HG03378 (cell line): Measurements from ENCODE around the gene CCNY.
"Not testable (repeated sequence)": the region's sequence is repeated elsewhere in the genome, so short reads cannot be mapped to it uniquely, and the experiment has no call there.

Source experiments
- ATAC-seq: cut with Tn5 transposase; IDR thresholded peaks from one replicate; pipeline ENCODE4 v1.9.1; 2021; ENCODE audit warnings: mild to moderate bottlenecking, moderate library complexity; ENCODE audit not compliant: unreplicated experiment

CCNY gene

GRCh38 chr10:35400595-35401268, 64.4 kb downstream of the CCNY start:
- ATAC-seq: no peak

GRCh38 chr10:35403491-35403890, 67.2 kb downstream of the CCNY start:
- ATAC-seq: not testable (repeated sequence)

- not testable (repeated sequence) for ATAC-seq
These were observed 67.8 kb downstream of the CCNY start for GRCh38 chr10:35404077-35404476.

- ATAC-seq: not testable (repeated sequence)
These were observed 69.8 kb downstream of the CCNY start for GRCh38 chr10:35406003-35406630.

- ATAC-seq: not testable (repeated sequence)
These were observed 71.4 kb downstream of the CCNY start for GRCh38 chr10:35407696-35408095.

GRCh38 chr10:35409094-35409582, 72.8 kb downstream of the CCNY start:
- peak; percentile 78 for ATAC-seq

- no peak for ATAC-seq
These were observed 73.5 kb downstream of the CCNY start for GRCh38 chr10:35409808-35410207.

GRCh38 chr10:35412003-35412723, 75.9 kb downstream of the CCNY start:
- ATAC-seq: no peak

GRCh38 chr10:35412900-35413491, 76.7 kb downstream of the CCNY start:
- ATAC-seq: no peak

- ATAC-seq: no peak
These were observed 77.9 kb downstream of the CCNY start for GRCh38 chr10:35413985-35414861.

- no peak for ATAC-seq
These were observed 79.2 kb downstream of the CCNY start for GRCh38 chr10:35415505-35415904.

GRCh38 chr10:35416619-35417312, 80.5 kb downstream of the CCNY start:
- ATAC-seq: no peak

GRCh38 chr10:35417313-35417625, 81.0 kb downstream of the CCNY start:
- no peak for ATAC-seq

- no peak for ATAC-seq
These were observed 81.5 kb downstream of the CCNY start for GRCh38 chr10:35417795-35418194.

- not testable (repeated sequence) for ATAC-seq
These were observed 82.3 kb downstream of the CCNY start for GRCh38 chr10:35418580-35418979.

GRCh38 chr10:35420044-35420443, 83.7 kb downstream of the CCNY start:
- no peak for ATAC-seq

GRCh38 chr10:35420827-35421552, 84.7 kb downstream of the CCNY start:
- no peak for ATAC-seq

GRCh38 chr10:35421553-35422178, 85.4 kb downstream of the CCNY start:
- no peak for ATAC-seq

GRCh38 chr10:35422228-35422627, 85.9 kb downstream of the CCNY start:
- no peak for ATAC-seq
